MM.1S (cell line): ENCODE data around the gene PSORS1C2.

Source experiments
- DNase-seq: peaks from one replicate; pipeline ENCODE4 v3.0.0-alpha.2; 2015
- H2AFZ ChIP-seq: fragments of 300-600 bp; sonication (generic); 2 replicates; pipeline ENCODE4 v1.6.0; 2016; ENCODE audit warnings: antibody characterized with exemption, low read length
- H3F3A ChIP-seq: fragments of 300-600 bp; sonication (generic); 2 replicates; pipeline ENCODE4 v1.6.1; 2016; ENCODE audit warnings: mild to moderate bottlenecking, antibody characterized with exemption, low read length, moderate library complexity, mixed read lengths; ENCODE audit not compliant: insufficient read depth
- H3K27ac ChIP-seq: fragments of 300-600 bp; sonication (generic); 2 replicates; pipeline ENCODE4 v1.5.1; 2016; ENCODE audit warnings: mild to moderate bottlenecking, low read length
- H3K27me3 ChIP-seq: fragments of 300-600 bp; sonication (generic); replicated peaks from 2 replicates; pipeline ENCODE4 v1.6.0; 2016; ENCODE audit warnings: low read length; ENCODE audit not compliant: insufficient read depth
- H3K36me3 ChIP-seq: fragments of 300-600 bp; sonication (generic); replicated peaks from 2 replicates; pipeline ENCODE4 v1.6.1; 2016; ENCODE audit warnings: mild to moderate bottlenecking, low read length, mixed read lengths; ENCODE audit not compliant: insufficient read depth
- H3K4me1 ChIP-seq: fragments of 300-600 bp; sonication (generic); 2 replicates; pipeline ENCODE4 v1.6.1; 2016; ENCODE audit warnings: low read length, mixed read lengths
- H3K4me2 ChIP-seq: fragments of 300-600 bp; sonication (generic); 2 replicates; pipeline ENCODE4 v1.6.0; 2016; ENCODE audit warnings: low read depth, low read length
- H3K4me3 ChIP-seq: fragments of 300-600 bp; sonication (generic); 2 replicates; pipeline ENCODE4 v1.5.1; 2016; ENCODE audit warnings: low read length, mixed read lengths
- H3K79me2 ChIP-seq: fragments of 300-600 bp; sonication (generic); 2 replicates; pipeline ENCODE4 v1.6.1; 2016; ENCODE audit warnings: mixed run types, low read length, mixed read lengths
- H3K9ac ChIP-seq: fragments of 300-600 bp; sonication (generic); 2 replicates; pipeline ENCODE4 v1.6.1; 2016; ENCODE audit warnings: low read length, mixed read lengths
- H3K9me2 ChIP-seq: fragments of 300-600 bp; sonication (generic); replicated peaks from 2 replicates; pipeline ENCODE4 v1.6.1; 2016; ENCODE audit warnings: mild to moderate bottlenecking, low read length, mixed read lengths; ENCODE audit not compliant: insufficient read depth
- H3K9me3 ChIP-seq: fragments of 300-600 bp; sonication (generic); replicated peaks from 2 replicates; pipeline ENCODE4 v1.6.1; 2016; ENCODE audit warnings: mild to moderate bottlenecking, low read length, mixed read lengths; ENCODE audit not compliant: insufficient read depth
- H4K20me1 ChIP-seq: fragments of 300-600 bp; sonication (generic); 2 replicates; pipeline ENCODE4 v1.6.1; 2016; ENCODE audit warnings: mild to moderate bottlenecking, low read length, moderate library complexity, mixed read lengths; ENCODE audit not compliant: insufficient read depth
- CTCF ChIP-seq: fragments of 300-600 bp; sonication (generic); IDR thresholded peaks from 2 replicates; pipeline ENCODE4 v1.5.1; 2016; ENCODE audit warnings: antibody characterized with exemption, low read length, mixed read lengths
- EZH2 ChIP-seq: fragments of 300-600 bp; sonication (generic); optimal IDR thresholded peaks from 2 replicates; pipeline ENCODE3; 2017; ENCODE audit warnings: low read depth, mild to moderate bottlenecking, antibody characterized with exemption, low read length, mixed read lengths
- EZH2phosphoT487 ChIP-seq: fragments of 300-600 bp; sonication (generic); IDR thresholded peaks from 2 replicates; pipeline ENCODE4 v1.6.1; 2018; ENCODE audit warnings: antibody characterized with exemption, low read length

PSORS1C2 gene

GRCh38 chr6:31114541-31114878 is 24.4 kb downstream of the PSORS1C2 start, which contains the start of gene PSORS1C1:
PSORS1C1 (plus strand) TSS chr6:31114800; CDS start chr6:31129633, 14,833 bp downstream.
- no peak within 1 kb of the TSS for H3K4me2 ChIP-seq
- no peak within 1 kb of the TSS for H3K27ac ChIP-seq
- H3K9me3 ChIP-seq: no peaks in the 10 kb centered on the region
- H3K9ac ChIP-seq: no peak within 1 kb of the TSS
- no peaks in the 10 kb centered on the region for H3K36me3 ChIP-seq
- H3K4me3 ChIP-seq: no peak within 1 kb of the TSS
- peaks cover 85% of the 10 kb centered on the region for H3K27me3 ChIP-seq
- TF ChIP-seq EZH2 (no peak), EZH2phosphoT487 (no peak), CTCF (no peak)
- DNase-seq: no peak
- no peak within 1 kb of the TSS for H2AFZ ChIP-seq
- H3F3A ChIP-seq: no peaks in the 10 kb centered on the region
- H3K79me2 ChIP-seq: no peaks in the 10 kb centered on the region
- no peaks in the 10 kb centered on the region for H3K9me2 ChIP-seq
- H3K4me1 ChIP-seq: no peaks in the 10 kb centered on the region
- H4K20me1 ChIP-seq: no peaks in the 10 kb centered on the region

GRCh38 chr6:31113861-31114540 is 24.9 kb downstream of the PSORS1C2 start:
- TF ChIP-seq CTCF: no peak
- no peak for TF ChIP-seq EZH2
- TF ChIP-seq EZH2phosphoT487: no peak
- Histone ChIP-seq H3K9me3 (no peaks in the 10 kb centered on the region), H3K9me2 (no peaks in the 10 kb centered on the region), H3K4me1 (no peaks in the 10 kb centered on the region), H3K36me3 (no peaks in the 10 kb centered on the region), H3K27me3 (peaks cover 84% of the 10 kb centered on the region), H3K27ac (no peak overlapping the region), H3K4me3 (no peak overlapping the region), H4K20me1 (no peaks in the 10 kb centered on the region), H3K4me2 (no peak overlapping the region), H3K79me2 (no peaks in the 10 kb centered on the region), H2AFZ (no peak overlapping the region), H3K9ac (no peak overlapping the region), H3F3A (no peaks in the 10 kb centered on the region)
- DNase-seq: no peak

GRCh38 chr6:31112478-31112877 is 26.4 kb downstream of the PSORS1C2 start, which contains the start of gene C6orf15:
C6orf15 (minus strand) TSS chr6:31112575; CDS start chr6:31112555, 20 bp downstream.
- no peak within 1 kb of the TSS for H3K4me2 ChIP-seq
- H4K20me1 ChIP-seq: no peaks in the 10 kb centered on the region
- no peak within 1 kb of the TSS for H3K4me3 ChIP-seq
- no peaks in the 10 kb centered on the region for H3K9me3 ChIP-seq
- H3K9ac ChIP-seq: no peak within 1 kb of the TSS
- H3F3A ChIP-seq: no peaks in the 10 kb centered on the region
- TF ChIP-seq CTCF: no peak
- no peak for TF ChIP-seq EZH2
- TF ChIP-seq EZH2phosphoT487: no peak
- H3K9me2 ChIP-seq: no peaks in the 10 kb centered on the region
- no peaks in the 10 kb centered on the region for H3K4me1 ChIP-seq
- H3K27ac ChIP-seq: no peak within 1 kb of the TSS
- peaks cover 71% of the 10 kb centered on the region for H3K27me3 ChIP-seq
- DNase-seq: no peak
- no peaks in the 10 kb centered on the region for H3K79me2 ChIP-seq
- no peaks in the 10 kb centered on the region for H3K36me3 ChIP-seq
- H2AFZ ChIP-seq: no peak within 1 kb of the TSS
